Sigmoid colon (tissue), 4 donors: ENCODE measurements around the gene EGLN3.

Experiments used
- EP300 ChIP-seq, 4 donors: sonication (generic); formaldehyde crosslinking; IDR thresholded peaks; one replicate each; pipeline ENCODE4 v1.6.1; 2017; ENCODE audit warnings: antibody characterized with exemption in 4 of 4
- POLR2A ChIP-seq, 2 donors: fragments of 450-650 bp; IDR thresholded peaks; one replicate each; pipeline ENCODE4 v1.6.1; 2016; ENCODE audit warnings: antibody characterized with exemption in 2 of 2, mild to moderate bottlenecking in 2 of 2, moderate library complexity in 2 of 2
- POLR2AphosphoS5 ChIP-seq, 4 donors: sonication (generic); formaldehyde crosslinking; IDR thresholded peaks; one replicate each; pipeline ENCODE4 v1.6.1; 2017; ENCODE audit warnings: antibody characterized with exemption in 4 of 4
- TF ChIP-seq, protein P1 (sequence below), 4 experiments: fragments of 450-650 bp in 3 of 4; fragments of 200-600 bp in 1 of 4; IDR thresholded peaks; one replicate each; pipeline ENCODE4 v1.5.1; 2016 to 2019; ENCODE audit warnings: antibody characterized with exemption in 4 of 4, mild to moderate bottlenecking in 3 of 4, moderate library complexity in 2 of 4

DNA sequence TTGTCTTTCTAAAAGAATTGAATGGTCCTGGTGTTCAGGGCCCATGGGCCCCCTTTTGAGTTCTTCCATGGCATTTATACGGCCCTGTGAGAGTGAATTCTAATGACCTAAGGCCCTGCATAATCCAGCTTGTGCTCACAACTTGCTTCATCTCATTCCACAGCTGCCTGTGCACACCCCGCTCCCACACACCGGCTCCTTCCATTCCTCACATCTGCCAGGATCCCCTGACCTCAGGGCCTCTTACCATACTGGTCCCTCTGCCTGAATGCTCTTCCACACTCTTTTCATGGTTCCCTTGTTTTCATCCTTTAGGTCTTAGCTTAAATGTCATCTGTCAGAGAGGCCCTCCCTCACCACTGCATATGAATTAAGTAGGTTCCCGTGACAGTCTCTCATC is 49.5 kb upstream of the EGLN3 start:
- TF ChIP-seq, protein P1, sequence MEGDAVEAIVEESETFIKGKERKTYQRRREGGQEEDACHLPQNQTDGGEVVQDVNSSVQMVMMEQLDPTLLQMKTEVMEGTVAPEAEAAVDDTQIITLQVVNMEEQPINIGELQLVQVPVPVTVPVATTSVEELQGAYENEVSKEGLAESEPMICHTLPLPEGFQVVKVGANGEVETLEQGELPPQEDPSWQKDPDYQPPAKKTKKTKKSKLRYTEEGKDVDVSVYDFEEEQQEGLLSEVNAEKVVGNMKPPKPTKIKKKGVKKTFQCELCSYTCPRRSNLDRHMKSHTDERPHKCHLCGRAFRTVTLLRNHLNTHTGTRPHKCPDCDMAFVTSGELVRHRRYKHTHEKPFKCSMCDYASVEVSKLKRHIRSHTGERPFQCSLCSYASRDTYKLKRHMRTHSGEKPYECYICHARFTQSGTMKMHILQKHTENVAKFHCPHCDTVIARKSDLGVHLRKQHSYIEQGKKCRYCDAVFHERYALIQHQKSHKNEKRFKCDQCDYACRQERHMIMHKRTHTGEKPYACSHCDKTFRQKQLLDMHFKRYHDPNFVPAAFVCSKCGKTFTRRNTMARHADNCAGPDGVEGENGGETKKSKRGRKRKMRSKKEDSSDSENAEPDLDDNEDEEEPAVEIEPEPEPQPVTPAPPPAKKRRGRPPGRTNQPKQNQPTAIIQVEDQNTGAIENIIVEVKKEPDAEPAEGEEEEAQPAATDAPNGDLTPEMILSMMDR (IDR thresholded peaks at IDR 0.05), result no peak
- TF ChIP-seq POLR2A (IDR thresholded peaks at IDR 0.05), result no peak
- no peak for TF ChIP-seq POLR2AphosphoS5 (IDR thresholded peaks at IDR 0.05)
- TF ChIP-seq EP300 (IDR thresholded peaks at IDR 0.05), result no peak
